Osteoblast (primary cell): ENCODE results near the gene ARID4B. TPM values are rescaled to one million over a fixed set of nuclear protein-coding genes. Genes with fewer than 3 reads are reported as not detected.

Experiments used
- DNase-seq: peaks from one replicate; pipeline ENCODE4 v3.0.0; 2011; ENCODE audit warnings: low spot score, mixed read lengths; ENCODE audit not compliant: insufficient read length; ENCODE audit errors: missing footprints
- H2AFZ ChIP-seq: 2 replicates; pipeline ENCODE4 v1.6.0; 2011; ENCODE audit warnings: mild to moderate bottlenecking, low read length
- H3K27ac ChIP-seq: 2 replicates; pipeline ENCODE4 v1.5.1; 2011; ENCODE audit warnings: mild to moderate bottlenecking, low read depth, low read length, moderate library complexity
- H3K27me3 ChIP-seq: 2 replicates; pipeline ENCODE4 v1.6.0; 2012; ENCODE audit warnings: mild to moderate bottlenecking, control low read depth, inconsistent platforms, low read length, moderate library complexity; ENCODE audit not compliant: insufficient read depth
- H3K36me3 ChIP-seq: 2 replicates; pipeline ENCODE4 v1.5.1; 2011; ENCODE audit warnings: mild to moderate bottlenecking, low read length, control low read depth, moderate library complexity; ENCODE audit not compliant: insufficient read depth
- H3K4me1 ChIP-seq: 2 replicates; pipeline ENCODE4 v1.5.1; 2011; ENCODE audit warnings: mild to moderate bottlenecking, low read length, control low read depth, moderate library complexity; ENCODE audit not compliant: insufficient read depth
- H3K4me2 ChIP-seq: 2 replicates; pipeline ENCODE4 v1.6.0; 2011; ENCODE audit warnings: mild to moderate bottlenecking, low read length; ENCODE audit not compliant: insufficient read depth
- H3K4me3 ChIP-seq: fragments of 200-600 bp; sonication (generic); 3 replicates; pipeline ENCODE4 v1.5.1; 2012; ENCODE audit warnings: mild to moderate bottlenecking, low read length, inconsistent platforms; ENCODE audit not compliant: insufficient read depth
- H3K79me2 ChIP-seq: 2 replicates; pipeline ENCODE4 v1.6.0; 2012; ENCODE audit warnings: mild to moderate bottlenecking, low read length, control low read depth, inconsistent platforms; ENCODE audit not compliant: insufficient read depth
- H3K9me3 ChIP-seq: 2 replicates; pipeline ENCODE4 v1.5.1; 2011; ENCODE audit warnings: low read depth, low read length, control low read depth
- H4K20me1 ChIP-seq: 2 replicates; pipeline ENCODE4 v1.6.0; 2012; ENCODE audit warnings: mild to moderate bottlenecking, low read length, control low read depth; ENCODE audit not compliant: insufficient read depth
- CTCF ChIP-seq: IDR thresholded peaks from 2 replicates; pipeline ENCODE4 v1.5.1; 2011; ENCODE audit warnings: mild to moderate bottlenecking, low read depth, low read length, moderate library complexity; ENCODE audit errors: extremely low read depth
- total RNA-seq: library from RNA; depleted of rRNA; stranded (reverse); fragments of >200 nt; gene quantifications from 2 replicates; pipeline ENCODE4 v1.2.3, GENCODE V29; 2012

ARID4B gene
- 33.7 and 47.4 TPM in 2 replicates for total RNA-seq

- peak within 1 kb of the TSS; percentile 90 for H3K27ac ChIP-seq
- peak; percentile 99 for DNase-seq
These were observed at the start of gene ARID4B for GRCh38 chr1:235327559-235328270. TSS of gene ARID4B (minus strand) at chr1:235328179. CDS start at chr1:235326919, 1,260 bp downstream.

GRCh38 chr1:235375919-235376605 lies 48.1 kb upstream of the ARID4B start:
- H4K20me1 ChIP-seq, result peaks cover 8% of the 10 kb centered on the region
- H3K27ac ChIP-seq, result no peak overlapping the region
- peaks cover 86% of the 10 kb centered on the region for H3K79me2 ChIP-seq
- no peaks in the 10 kb centered on the region for H3K4me1 ChIP-seq
- no peak overlapping the region for H2AFZ ChIP-seq
- no peak overlapping the region for H3K4me2 ChIP-seq
- H3K9me3 ChIP-seq, result no peaks in the 10 kb centered on the region
- H3K27me3 ChIP-seq, result no peaks in the 10 kb centered on the region
- H3K4me3 ChIP-seq, result no peak overlapping the region
- no peak for DNase-seq
- TF ChIP-seq CTCF, result no peak
- H3K36me3 ChIP-seq, result peaks cover 22% of the 10 kb centered on the region

More at GRCh38 chr1:235327559-235328270, at the start of gene ARID4B:
- H3K27me3 ChIP-seq, result no peaks in the 10 kb centered on the region
- peaks cover 46% of the 10 kb centered on the region for H4K20me1 ChIP-seq
- no peaks in the 10 kb centered on the region for H3K36me3 ChIP-seq
- H2AFZ ChIP-seq, result peak within 1 kb of the TSS; percentile 95
- peak within 1 kb of the TSS; percentile 90 for H3K4me3 ChIP-seq
- no peaks in the 10 kb centered on the region for H3K9me3 ChIP-seq
- TF ChIP-seq CTCF, result no peak
- peaks cover 83% of the 10 kb centered on the region for H3K79me2 ChIP-seq
- H3K4me1 ChIP-seq, result peaks cover 21% of the 10 kb centered on the region
- H3K4me2 ChIP-seq, result peak within 1 kb of the TSS; percentile 97

- Histone ChIP-seq H4K20me1 (peaks cover 8% of the 10 kb centered on the region), H3K4me3 (no peak overlapping the region), H3K27ac (no peak overlapping the region), H3K4me1 (peaks cover 2% of the 10 kb centered on the region), H3K9me3 (no peaks in the 10 kb centered on the region), H3K36me3 (no peaks in the 10 kb centered on the region), H3K79me2 (peaks cover 60% of the 10 kb centered on the region), H2AFZ (no peak overlapping the region), H3K27me3 (no peaks in the 10 kb centered on the region), H3K4me2 (no peak overlapping the region)
- TF ChIP-seq CTCF, result no peak
- no peak for DNase-seq
These were observed 41.8 kb upstream of the ARID4B start for GRCh38 chr1:235369802-235370201.

- peaks cover 52% of the 10 kb centered on the region for H3K79me2 ChIP-seq
These were observed 40.4 kb upstream of the ARID4B start for GRCh38 chr1:235368428-235368827.

More at GRCh38 chr1:235368428-235368827, 40.4 kb upstream of the ARID4B start:
- no peak for TF ChIP-seq CTCF
- Histone ChIP-seq H3K4me2 (peak overlapping the region; percentile 82), H3K27me3 (no peaks in the 10 kb centered on the region), H3K4me1 (peaks cover 2% of the 10 kb centered on the region), H3K27ac (no peak overlapping the region), H3K36me3 (no peaks in the 10 kb centered on the region), H4K20me1 (peaks cover 5% of the 10 kb centered on the region), H2AFZ (no peak overlapping the region), H3K4me3 (peak overlapping the region; percentile 92), H3K9me3 (no peaks in the 10 kb centered on the region)
- peak; percentile 27 for DNase-seq
